MG63 (cell line): ENCODE measurements around the gene TMEM45A. TPM values are rescaled to one million over a fixed set of nuclear protein-coding genes. Genes with fewer than 3 reads are reported as not detected.
A peak's percentile ranks its signal among the peaks of the same experiment; 100 is the strongest.

Source experiments
- DNase-seq: peaks from one replicate; pipeline ENCODE4 v3.0.0-alpha.2; 2020
- H3K27me3 ChIP-seq: fragments of 250-450 bp; sonication (Bioruptor Pico); 2 replicates; pipeline ENCODE4 v1.5.1; 2020; ENCODE audit warnings: mild to moderate bottlenecking, moderate library complexity
- H3K36me3 ChIP-seq: fragments of 250-450 bp; sonication (Bioruptor Pico); 2 replicates; pipeline ENCODE4 v1.5.1; 2020; ENCODE audit warnings: mild to moderate bottlenecking, moderate library complexity
- H3K4me3 ChIP-seq: fragments of 250-450 bp; sonication (Bioruptor Pico); 2 replicates; pipeline ENCODE4 v1.5.1; 2020; ENCODE audit warnings: mild to moderate bottlenecking, moderate library complexity
- H3K9me3 ChIP-seq: fragments of 250-450 bp; sonication (Bioruptor Pico); 2 replicates; pipeline ENCODE4 v1.5.1; 2020; ENCODE audit warnings: mild to moderate bottlenecking, moderate library complexity
- total RNA-seq: library from RNA; depleted of rRNA; stranded (reverse); fragments of >200 nt; shearing (Covaris generic); gene quantifications from 2 replicates; pipeline ENCODE4 v1.2.3, GENCODE V29; 2014; ENCODE audit warnings: low replicate concordance; rRNA removed

TMEM45A gene
- total RNA-seq, 1 experiment from 2014 or later, result 57.0 TPM

- Histone ChIP-seq H3K27me3 (peaks cover 5% of the 10 kb centered on the region; the same call in 1 of the 2 replicates), H3K4me3 (no peak overlapping the region), H3K36me3 (no peaks in the 10 kb centered on the region), H3K9me3 (no peaks in the 10 kb centered on the region)
- no peak for DNase-seq
Measured at GRCh38 chr3:100609963-100610362, 117.5 kb downstream of the TMEM45A start.

DNA sequence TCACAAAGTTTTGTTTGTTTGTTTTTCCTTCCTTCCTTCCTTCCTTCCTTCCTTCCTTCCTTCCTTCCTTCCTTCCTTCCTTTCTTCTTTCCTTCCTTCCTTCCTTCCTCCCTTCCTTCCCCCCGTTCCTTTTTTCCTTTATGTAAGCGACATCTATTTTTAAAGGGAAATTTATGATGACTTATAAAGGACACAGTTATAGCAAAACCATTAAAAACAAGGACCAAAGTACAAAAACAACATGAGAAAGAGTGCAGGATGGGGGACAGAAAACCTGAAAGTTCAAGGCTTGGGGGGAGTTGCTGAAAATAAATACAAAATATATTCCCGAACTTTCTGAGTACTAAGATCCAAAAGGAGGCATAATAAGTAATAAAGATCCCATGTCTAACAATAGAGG is 118.8 kb downstream of the TMEM45A start:
- no peak for DNase-seq
- H3K36me3 ChIP-seq, result no peaks in the 10 kb centered on the region
- peaks cover 5% of the 10 kb centered on the region; the same call in 1 of the 2 replicates for H3K27me3 ChIP-seq
- H3K9me3 ChIP-seq, result no peaks in the 10 kb centered on the region; the same call in 1 of the 2 replicates
- no peak overlapping the region for H3K4me3 ChIP-seq

DNA sequence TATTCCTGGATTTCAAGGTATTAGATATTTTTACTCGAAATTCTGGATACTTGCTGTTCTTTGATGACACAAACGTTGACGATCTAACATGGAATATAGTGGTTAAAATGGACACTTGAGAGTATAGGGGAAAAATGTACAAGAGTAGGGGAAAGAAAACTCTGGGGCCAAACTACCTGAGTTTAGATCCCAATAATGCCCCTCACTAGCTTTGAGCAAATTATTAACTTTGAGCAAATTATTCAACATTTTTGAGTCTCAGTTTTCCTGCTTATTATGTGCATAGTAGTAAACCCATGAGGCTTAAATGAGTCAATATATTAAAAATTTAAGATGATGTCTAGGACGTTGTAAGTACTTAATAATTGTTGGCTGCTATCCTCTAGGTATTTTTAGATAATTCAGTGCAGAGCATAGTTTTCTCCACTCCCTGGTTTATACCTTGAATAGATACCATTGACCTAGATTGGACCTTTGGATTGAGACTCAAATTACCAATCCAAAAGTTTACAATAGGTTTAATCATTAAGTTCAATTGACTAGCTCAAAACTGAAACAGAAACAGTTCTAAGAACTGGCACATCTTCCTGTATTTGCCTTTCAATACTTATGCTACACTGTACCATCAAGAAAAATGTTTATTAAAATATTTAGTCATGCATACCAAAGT is 121.4 kb downstream of the TMEM45A start:
- peaks cover 5% of the 10 kb centered on the region; the same call in 1 of the 2 replicates for H3K27me3 ChIP-seq
- DNase-seq, result no peak
- H3K36me3 ChIP-seq, result peaks cover 2% of the 10 kb centered on the region; the same call in 1 of the 2 replicates
- H3K4me3 ChIP-seq, result no peak overlapping the region
- H3K9me3 ChIP-seq, result no peaks in the 10 kb centered on the region; the same call in 1 of the 2 replicates

DNA sequence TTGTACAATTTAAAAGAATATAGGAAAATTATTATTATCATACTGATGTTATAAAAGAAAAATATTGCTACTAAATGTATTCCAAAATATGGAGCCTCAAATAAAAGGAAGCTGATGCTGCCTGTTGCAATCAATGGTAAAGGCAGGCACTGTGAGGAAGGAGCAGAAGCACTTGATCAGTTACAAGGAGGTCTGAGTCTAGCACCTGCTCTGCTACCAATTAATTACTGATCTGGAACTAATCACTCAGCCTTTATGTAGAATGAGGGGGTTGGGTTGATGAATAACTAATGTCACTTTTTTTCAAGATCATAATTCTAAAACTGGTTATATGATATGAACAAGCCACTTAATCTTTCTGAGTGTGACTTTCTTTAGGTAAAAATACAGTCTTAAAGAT is 122.5 kb downstream of the TMEM45A start:
- Histone ChIP-seq H3K27me3 (no peaks in the 10 kb centered on the region; the same call in 1 of the 2 replicates), H3K4me3 (no peak overlapping the region), H3K9me3 (no peaks in the 10 kb centered on the region; the same call in none of the 2 replicates), H3K36me3 (peaks cover 12% of the 10 kb centered on the region; the same call in 1 of the 2 replicates)
- no peak for DNase-seq

DNA sequence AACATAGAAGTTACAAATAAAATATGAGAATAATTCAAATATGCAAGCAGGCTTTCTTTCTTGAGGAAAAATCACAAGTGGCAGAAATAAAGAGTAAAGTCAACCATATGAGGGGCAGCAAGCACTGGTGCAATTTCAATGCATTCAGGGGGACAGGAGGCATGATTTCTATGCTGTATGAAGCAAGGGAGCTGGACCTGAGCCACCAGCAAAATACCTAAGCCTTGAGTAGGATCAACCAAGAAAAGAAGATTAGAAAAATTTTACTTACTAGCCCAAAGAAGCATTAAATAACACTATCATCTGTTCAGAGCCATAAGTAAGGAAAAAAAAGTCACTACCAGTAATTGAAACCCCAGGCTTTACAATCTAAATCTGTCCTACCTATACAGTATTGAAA is 123.3 kb downstream of the TMEM45A start:
- no peaks in the 10 kb centered on the region; the same call in 1 of the 2 replicates for H3K27me3 ChIP-seq
- DNase-seq, result peak; percentile 31
- peaks cover 12% of the 10 kb centered on the region; the same call in 1 of the 2 replicates for H3K36me3 ChIP-seq
- no peaks in the 10 kb centered on the region; the same call in none of the 2 replicates for H3K9me3 ChIP-seq
- H3K4me3 ChIP-seq, result no peak overlapping the region

DNA sequence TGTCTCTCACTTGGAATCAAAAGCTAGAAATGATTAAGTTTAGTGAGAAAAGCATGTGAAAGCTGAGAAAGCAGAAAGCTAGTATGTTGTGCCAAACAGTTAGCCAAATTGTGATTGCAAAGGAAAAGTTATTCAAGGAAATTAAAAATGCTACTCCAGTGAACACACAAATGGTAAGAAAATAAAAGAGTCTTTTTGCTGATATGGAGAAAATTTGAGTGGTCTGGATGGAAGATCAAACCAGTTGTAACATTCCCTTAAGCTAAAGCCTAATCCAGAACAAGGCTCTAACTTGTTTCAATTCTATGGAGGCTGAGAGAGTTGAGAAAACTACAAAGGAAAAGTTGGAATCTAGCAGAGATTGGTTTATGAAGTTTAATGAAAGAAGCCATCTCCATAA is 128.8 kb downstream of the TMEM45A start:
- H3K27me3 ChIP-seq, result no peaks in the 10 kb centered on the region
- H3K36me3 ChIP-seq, result peaks cover 24% of the 10 kb centered on the region
- no peak for DNase-seq
- peaks cover 9% of the 10 kb centered on the region for H3K9me3 ChIP-seq
- H3K4me3 ChIP-seq, result no peak overlapping the region

Other genes with a start within 250 kb of the TMEM45A start
- gene TBC1D23, start 231.6 kb upstream of the TMEM45A start, total RNA-seq, result 39.4 and 167 TPM in 2 replicates
- 108 and 123 TPM in 2 replicates for gene NIT2, start 157.9 kb upstream of the TMEM45A start, total RNA-seq
- 100 and 143 TPM in 2 replicates for gene TOMM70, start 91.5 kb upstream of the TMEM45A start, total RNA-seq
- gene LNP1, start 91.1 kb upstream of the TMEM45A start, total RNA-seq, result 3.5 and 7.8 TPM in 2 replicates
- 46.3 and 51.3 TPM in 2 replicates for gene ADGRG7, start 117.0 kb downstream of the TMEM45A start, total RNA-seq
- gene TFG, start 216.9 kb downstream of the TMEM45A start, total RNA-seq, result 111 and 147 TPM in 2 replicates